ENCODE measurements around the gene EIF6. TPM values are rescaled to one million over a fixed set of nuclear protein-coding genes. Genes with fewer than 3 reads are reported as not detected.

EIF6 gene
- total and polyA plus RNA-seq, 9 of the 15 experiments (the other 6 are each of a cell fraction or from before 2014, with no cell fraction given) = 165 to 832 (median 229) TPM

GRCh38 chr20:35240083-35240810, 44.3 kb downstream of the EIF6 start:
- Histone ChIP-seq H3K79me2 (ENCODE audit: control insufficient read depth, insufficient read depth, low read length) (no peaks in the 10 kb centered on the region), H2AFZ (ENCODE audit: low read depth, low read length) (no peak overlapping the region), H3K9me1 (ENCODE audit: control insufficient read depth, insufficient read depth, low read length) (no peaks in the 10 kb centered on the region), H3K9ac (ENCODE audit: insufficient read depth in 1 of 2, low read depth in 2 of 2, low read length in 2 of 2) (no peak overlapping the region), H3K4me3 (no peak overlapping the region), H3K27ac (ENCODE audit: extremely low read depth, low read depth, low read length) (no peak overlapping the region), H3K27me3 (ENCODE audit: control insufficient read depth in 2 of 2, insufficient read depth in 2 of 2, low read length in 2 of 2) (peaks cover 20 to 61% of the 10 kb centered on the region in 2 experiments), H4K20me1 (replicated peaks; ENCODE audit: control insufficient read depth, insufficient read depth, low read length) (peaks cover 5% of the 10 kb centered on the region; the same call in 1 of the 2 replicates), H3K36me3 (ENCODE audit: control insufficient read depth, insufficient read depth, low read length) (no peaks in the 10 kb centered on the region), H3K9me3 (replicated peaks; ENCODE audit: control insufficient read depth, insufficient read depth, low read depth, low read length) (no peaks in the 10 kb centered on the region), H3K4me1 (replicated peaks in 1 of 2; ENCODE audit: control insufficient read depth in 2 of 2, insufficient read depth in 2 of 2, low read length in 2 of 2) (no peaks in the 10 kb centered on the region; a peak in 1 of 5 replicates), H3K4me2 (ENCODE audit: insufficient read depth, low read length) (no peak overlapping the region)
- BruUV-seq (replicated peaks) = no TSS peak
- ChIA-PET POLR2A (interaction anchor here (0.9 to 1.5 kb wide), 2 partner anchors 10 to 16 kb away, joined by 4 read pairs; no protein-coding TSS in a partner anchor), CTCF (ENCODE audit: low intra/inter-chr PET ratio) (no interaction called here)
- intact Hi-C loops (cut with micrococcal nuclease) (no loop called here), in situ Hi-C loops (cut with MboI) (loop anchor here (10.0 kb wide), 1 partner anchor 385 kb away; no protein-coding TSS in a partner anchor)
- DNase-seq (ENCODE audit: extremely low read depth in 1 of 4, low spot score in 3 of 4) (no peak), FAIRE-seq (no peak), ATAC-seq (no peak)
- 1% methylated on average over 5 of the region's 5 CpGs for WGBS (ENCODE audit: insufficient coverage, low coverage, missing lambda C conversion rate)
- no peak for TF ChIP-seq CEBPG (CRISPR knock-in tag; IDR thresholded peaks at IDR 0.05)
- TF ChIP-seq CEBPG (tag; conservative IDR thresholded peaks at IDR 0.05 in 1 of 2, IDR thresholded peaks at IDR 0.05 in 1 of 2) = peak in 1 of 2 experiments; percentile 35; a peak in 1 of 4 replicates
- TF ChIP-seq SMARCB1 (IDR thresholded peaks at IDR 0.05; ENCODE audit: insufficient read length, low read depth) = no peak
- TF ChIP-seq HSF4 (CRISPR knock-in tag; IDR thresholded peaks at IDR 0.05; ENCODE audit: borderline replicate concordance) = no peak
- TF ChIP-seq XRCC4 (IDR thresholded peaks at IDR 0.05; ENCODE audit: extremely low read depth, insufficient read depth, insufficient read length) = no peak
- TF ChIP-seq ZNF253 (CRISPR knock-in tag; conservative IDR thresholded peaks at IDR 0.05) = no peak
- TF ChIP-seq PBX2 (CRISPR knock-in tag; IDR thresholded peaks at IDR 0.05; ENCODE audit: low read depth) = no peak
- 0 out of 2 replicates have a peak, but pooled peaks have one; percentile 30 for TF ChIP-seq PBX2 (tag; conservative IDR thresholded peaks at IDR 0.05; ENCODE audit: low read depth)
- no peak for TF ChIP-seq SRSF7 (optimal IDR thresholded peaks at IDR 0.05; ENCODE audit: low read depth, low read length)
- TF ChIP-seq FIP1L1 (IDR thresholded peaks at IDR 0.05; ENCODE audit: low read depth, low read length, poor library complexity, severe bottlenecking) = no peak
- peak; percentile 47 for TF ChIP-seq MEIS2 (IDR thresholded peaks at IDR 0.05; ENCODE audit: partially characterized antibody)
- no peak for TF ChIP-seq THAP12 (CRISPR knock-in tag; IDR thresholded peaks at IDR 0.05)
- TF ChIP-seq YY1 (IDR thresholded peaks at IDR 0.05; ENCODE audit: borderline replicate concordance in 1 of 3, control insufficient read depth in 1 of 3, extremely low read depth in 1 of 3, insufficient read depth in 3 of 3, insufficient read length in 1 of 3, insufficient replicate concordance in 2 of 3, low read depth in 1 of 3, low read length in 2 of 3) = no peak

All from K562 (cell line).